ENCODE data around the gene FBXL7.

The FBXL7 gene

DNA sequence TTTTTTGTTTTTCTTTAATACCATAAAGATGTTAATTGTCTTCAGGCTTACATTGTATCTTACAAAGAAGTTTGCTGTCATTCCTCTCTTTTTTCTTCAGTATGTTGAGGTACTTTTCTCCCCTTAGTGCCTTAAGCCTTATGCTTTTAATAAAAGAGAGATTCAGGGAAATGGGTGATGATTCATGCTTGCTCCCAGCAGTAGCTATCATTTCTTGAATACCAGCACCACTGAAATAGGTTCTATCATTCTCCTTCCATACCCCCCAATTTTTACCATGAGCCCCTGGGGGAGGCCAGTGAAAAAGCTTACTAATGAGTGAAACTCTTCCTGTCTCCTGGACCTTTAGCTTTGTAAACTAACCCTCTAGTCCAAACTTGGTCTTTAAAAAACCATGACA, 165.0 kb downstream of the FBXL7 start:
- Histone ChIP-seq H3K9me3 (no peaks in the 10 kb centered on the region; the same call in 1 of the 2 replicates), H3K4me3 (no peak overlapping the region), H3K4me1 (no peaks in the 10 kb centered on the region), H3K36me3 (replicated peaks) (no peaks in the 10 kb centered on the region), H3K27me3 (ENCODE audit: low read depth) (no peaks in the 10 kb centered on the region)
- DNase-seq (ENCODE audit: low spot score in 2 of 2), result no peak
- in situ Hi-C loops (cut with MboI; ENCODE audit: low sequenced_read_pairs), result no loop called here

DNA sequence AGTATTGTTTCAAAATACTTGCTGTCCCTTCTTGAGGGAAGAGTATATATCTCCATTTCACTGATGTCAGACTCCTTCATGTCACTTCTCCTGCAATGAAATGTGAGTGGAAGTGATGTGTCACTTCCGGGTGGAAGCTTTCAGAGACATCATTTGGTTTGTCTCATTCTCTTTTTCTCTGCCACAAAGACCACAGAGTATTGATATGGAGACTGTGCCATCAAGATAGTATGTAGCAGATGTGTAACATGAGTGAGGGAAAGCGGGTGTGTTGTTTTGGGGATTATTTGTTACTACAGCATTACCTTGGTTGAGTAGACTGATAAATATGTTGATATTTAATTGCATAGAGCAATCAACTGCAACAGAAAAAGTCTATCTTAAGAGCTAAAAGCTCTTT, 169.8 kb downstream of the FBXL7 start:
- Histone ChIP-seq H3K9me3 (no peaks in the 10 kb centered on the region), H3K36me3 (replicated peaks) (no peaks in the 10 kb centered on the region), H3K27me3 (ENCODE audit: low read depth) (no peaks in the 10 kb centered on the region), H3K4me1 (no peaks in the 10 kb centered on the region), H3K4me3 (no peak overlapping the region)
- in situ Hi-C loops (cut with MboI; ENCODE audit: low sequenced_read_pairs), result no loop called here
- no peak for DNase-seq (ENCODE audit: low spot score in 2 of 2)

DNA sequence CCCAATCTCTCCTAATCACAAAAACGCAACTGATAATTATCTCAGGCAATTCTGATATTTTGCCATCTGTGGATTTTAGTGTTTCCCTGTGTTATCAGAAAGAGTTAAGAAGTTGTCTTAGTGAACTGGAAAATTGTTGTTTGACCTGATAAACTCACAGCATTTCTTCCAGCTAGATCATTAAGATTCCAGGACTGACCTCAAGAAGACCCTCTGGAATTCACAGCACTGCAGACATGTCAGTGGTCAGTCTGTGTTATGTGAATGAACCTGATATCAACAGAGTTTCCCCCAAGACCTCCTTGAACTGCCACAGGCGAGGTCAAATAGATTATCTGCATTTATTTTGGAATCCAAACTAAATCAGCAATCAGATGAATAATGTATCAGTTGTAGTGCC, 174.7 kb downstream of the FBXL7 start:
- Histone ChIP-seq H3K4me1 (no peaks in the 10 kb centered on the region), H3K9me3 (no peaks in the 10 kb centered on the region), H3K4me3 (no peak overlapping the region), H3K27me3 (ENCODE audit: low read depth) (no peaks in the 10 kb centered on the region), H3K36me3 (replicated peaks) (no peaks in the 10 kb centered on the region)
- DNase-seq (ENCODE audit: low spot score in 2 of 2), result no peak
- in situ Hi-C loops (cut with MboI; ENCODE audit: low sequenced_read_pairs), result no loop called here

DNA sequence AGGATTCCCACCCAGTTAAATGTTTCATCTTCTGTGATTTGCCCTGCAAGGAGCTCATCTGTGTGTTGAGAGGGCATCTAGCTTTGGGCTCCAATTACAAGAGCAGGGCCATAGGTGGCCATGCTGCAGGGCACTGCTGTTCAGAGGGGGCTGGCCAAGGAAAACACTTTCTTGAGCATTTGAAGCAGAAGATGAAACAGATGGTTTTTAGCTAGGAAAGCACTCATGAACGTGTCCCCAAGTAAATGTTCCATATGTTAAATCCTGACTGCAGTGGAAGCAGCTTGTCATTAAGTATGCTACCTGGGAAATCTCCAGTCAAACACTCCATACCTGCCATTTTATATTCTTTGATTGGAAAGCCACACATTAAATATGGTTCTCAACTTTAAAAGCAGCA, 176.6 kb downstream of the FBXL7 start:
- Histone ChIP-seq H3K4me3 (no peak overlapping the region), H3K36me3 (replicated peaks) (no peaks in the 10 kb centered on the region), H3K27me3 (ENCODE audit: low read depth) (no peaks in the 10 kb centered on the region), H3K4me1 (no peaks in the 10 kb centered on the region), H3K9me3 (no peaks in the 10 kb centered on the region)
- in situ Hi-C loops (cut with MboI; ENCODE audit: low sequenced_read_pairs), result no loop called here
- DNase-seq (ENCODE audit: low spot score in 2 of 2), result no peak

DNA sequence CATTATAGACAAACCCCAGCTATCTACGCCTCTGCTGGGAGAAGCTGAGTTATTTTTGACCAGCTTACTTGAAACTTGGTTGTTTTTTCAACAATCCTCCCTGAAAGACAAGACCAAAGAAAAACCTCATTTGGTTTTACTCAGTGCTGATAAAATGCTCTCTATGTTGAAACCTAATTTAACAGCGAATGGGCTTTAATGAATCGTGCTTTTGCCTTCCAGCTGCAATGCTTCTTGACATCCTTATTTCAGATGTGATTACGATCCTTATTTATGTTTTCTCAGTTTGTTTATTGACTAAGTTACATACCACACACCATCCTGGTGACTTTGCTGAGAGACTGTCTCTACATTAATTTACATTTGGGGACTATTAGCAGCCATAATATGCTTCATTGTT, 179.2 kb downstream of the FBXL7 start:
- Histone ChIP-seq H3K36me3 (replicated peaks) (no peaks in the 10 kb centered on the region), H3K9me3 (no peaks in the 10 kb centered on the region), H3K4me3 (no peak overlapping the region), H3K27me3 (ENCODE audit: low read depth) (no peaks in the 10 kb centered on the region), H3K4me1 (no peaks in the 10 kb centered on the region)
- DNase-seq (ENCODE audit: low spot score in 2 of 2), result no peak
- in situ Hi-C loops (cut with MboI; ENCODE audit: low sequenced_read_pairs), result no loop called here

DNA sequence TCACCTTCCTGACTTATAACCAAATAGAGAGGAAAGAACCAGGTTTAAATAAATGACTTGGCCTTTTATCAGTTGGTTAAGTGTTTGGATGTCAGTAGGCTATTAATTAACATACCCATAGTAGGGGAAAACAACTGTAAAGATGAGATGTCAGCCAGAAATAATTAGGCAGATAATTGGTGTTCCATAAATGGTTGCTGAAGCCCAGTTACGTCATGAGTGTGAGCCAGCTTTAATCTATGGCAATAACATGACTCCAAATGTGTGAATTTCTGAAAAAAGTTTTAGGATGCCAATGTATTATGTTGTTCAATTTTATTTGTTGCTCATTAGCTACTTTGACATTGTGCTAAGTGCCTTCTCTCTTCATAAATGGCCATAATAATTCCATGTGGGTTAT, 180.5 kb downstream of the FBXL7 start:
- Histone ChIP-seq H3K27me3 (ENCODE audit: low read depth) (no peaks in the 10 kb centered on the region), H3K4me3 (no peak overlapping the region), H3K9me3 (no peaks in the 10 kb centered on the region), H3K4me1 (no peaks in the 10 kb centered on the region), H3K36me3 (replicated peaks) (no peaks in the 10 kb centered on the region)
- no peak for DNase-seq (ENCODE audit: low spot score in 2 of 2)
- in situ Hi-C loops (cut with MboI; ENCODE audit: low sequenced_read_pairs), result no loop called here

DNA sequence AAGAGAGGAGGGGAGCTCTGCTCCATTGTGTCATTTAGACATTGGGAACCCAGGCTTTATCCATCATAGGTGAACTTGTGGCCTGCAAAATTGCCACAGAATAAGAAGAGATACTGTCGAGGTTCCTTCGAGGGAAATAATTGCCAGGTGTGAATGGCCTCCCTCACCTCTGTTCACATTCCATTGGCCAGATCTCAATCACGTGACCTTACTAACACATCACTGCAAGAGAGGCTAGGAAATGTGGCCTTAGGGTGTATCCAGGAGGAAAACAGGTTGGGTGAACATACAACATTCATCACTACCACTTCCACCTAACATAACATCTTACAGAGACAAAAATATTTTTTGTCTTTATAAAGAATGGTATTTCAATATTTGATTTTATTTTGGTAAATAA, 182.1 kb downstream of the FBXL7 start:
- no peak for DNase-seq (ENCODE audit: low spot score in 2 of 2)
- Histone ChIP-seq H3K36me3 (replicated peaks) (no peaks in the 10 kb centered on the region), H3K4me1 (peaks cover 13% of the 10 kb centered on the region), H3K9me3 (no peaks in the 10 kb centered on the region), H3K4me3 (no peak overlapping the region), H3K27me3 (ENCODE audit: low read depth) (no peaks in the 10 kb centered on the region)
- in situ Hi-C loops (cut with MboI; ENCODE audit: low sequenced_read_pairs), result no loop called here

DNA sequence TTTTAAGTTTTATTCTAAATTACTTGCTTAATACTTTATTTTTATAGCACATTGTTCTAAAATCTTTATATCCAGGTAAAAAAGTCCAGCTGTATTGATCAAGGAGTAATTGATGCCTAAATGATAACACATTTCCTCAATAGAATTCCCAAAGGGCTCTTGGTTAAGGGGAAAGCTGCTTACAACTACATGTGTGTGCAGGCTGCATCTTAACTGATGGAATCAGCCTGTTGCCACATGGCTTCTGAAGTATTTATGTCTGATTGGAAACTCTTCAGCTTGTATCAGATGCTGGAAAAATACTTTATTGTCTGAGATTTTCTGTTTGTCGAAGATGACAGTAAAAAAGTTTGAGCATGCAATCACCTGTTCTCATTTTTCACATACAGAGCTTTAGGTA, 182.6 kb downstream of the FBXL7 start:
- no peaks in the 10 kb centered on the region for H3K36me3 ChIP-seq (replicated peaks)
- DNase-seq (ENCODE audit: low spot score in 2 of 2), result no peak
- H3K4me1 ChIP-seq, result peaks cover 17% of the 10 kb centered on the region
- no peaks in the 10 kb centered on the region for H3K27me3 ChIP-seq (ENCODE audit: low read depth)
- no peaks in the 10 kb centered on the region for H3K9me3 ChIP-seq
- in situ Hi-C loops (cut with MboI; ENCODE audit: low sequenced_read_pairs), result no loop called here
- no peak overlapping the region for H3K4me3 ChIP-seq

DNA sequence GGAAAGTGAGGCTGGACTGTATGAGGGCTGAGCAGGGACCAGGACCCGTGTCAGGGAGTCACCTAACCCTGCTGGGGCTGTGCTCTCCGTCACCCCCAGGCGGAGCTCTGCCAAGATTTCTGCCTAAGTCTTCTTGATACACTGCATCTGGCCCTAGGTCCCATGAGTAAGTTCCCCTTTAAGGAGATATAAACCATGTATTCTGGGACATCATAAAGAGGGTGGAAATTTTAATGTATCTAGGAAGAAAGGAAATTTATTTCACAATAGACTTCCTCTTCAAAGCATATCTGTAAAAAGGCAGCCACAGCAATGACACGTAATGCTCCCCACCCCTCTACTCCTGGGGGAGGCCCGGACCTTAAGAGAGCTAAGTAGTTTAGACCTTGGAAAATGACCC, 183.4 kb downstream of the FBXL7 start:
- DNase-seq (ENCODE audit: low spot score in 2 of 2), result peak in 1 of 2 experiments; percentile 66
- Histone ChIP-seq H3K9me3 (no peaks in the 10 kb centered on the region), H3K4me1 (peaks cover 22% of the 10 kb centered on the region), H3K27me3 (ENCODE audit: low read depth) (no peaks in the 10 kb centered on the region), H3K36me3 (replicated peaks) (no peaks in the 10 kb centered on the region), H3K4me3 (no peak overlapping the region)
- in situ Hi-C loops (cut with MboI; ENCODE audit: low sequenced_read_pairs), result no loop called here

DNA sequence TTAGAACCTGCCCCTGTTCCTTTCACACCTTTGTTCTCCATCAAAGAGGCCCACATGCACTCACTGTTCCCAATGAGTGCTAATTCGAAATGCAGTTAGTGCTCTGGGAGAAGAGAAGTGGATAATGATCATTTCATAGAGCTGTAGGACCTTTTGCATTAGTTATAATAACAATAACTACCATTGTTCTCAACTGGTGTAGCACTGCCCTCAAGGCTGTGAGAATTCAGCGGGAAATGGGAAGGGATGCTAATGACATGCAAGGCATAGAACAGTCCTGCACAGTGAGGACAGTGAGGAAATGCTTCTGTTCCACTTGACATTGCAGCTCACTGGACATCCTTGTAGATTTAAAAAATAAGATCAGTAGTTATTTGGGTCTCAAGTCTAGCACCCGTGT, 187.4 kb downstream of the FBXL7 start:
- no peaks in the 10 kb centered on the region for H3K36me3 ChIP-seq (replicated peaks)
- DNase-seq (ENCODE audit: low spot score in 2 of 2), result peak; percentile 65 to 82
- no peaks in the 10 kb centered on the region for H3K9me3 ChIP-seq
- no peaks in the 10 kb centered on the region for H3K27me3 ChIP-seq (ENCODE audit: low read depth)
- in situ Hi-C loops (cut with MboI; ENCODE audit: low sequenced_read_pairs), result no loop called here
- no peak overlapping the region for H3K4me3 ChIP-seq
- peaks cover 22% of the 10 kb centered on the region for H3K4me1 ChIP-seq

DNA sequence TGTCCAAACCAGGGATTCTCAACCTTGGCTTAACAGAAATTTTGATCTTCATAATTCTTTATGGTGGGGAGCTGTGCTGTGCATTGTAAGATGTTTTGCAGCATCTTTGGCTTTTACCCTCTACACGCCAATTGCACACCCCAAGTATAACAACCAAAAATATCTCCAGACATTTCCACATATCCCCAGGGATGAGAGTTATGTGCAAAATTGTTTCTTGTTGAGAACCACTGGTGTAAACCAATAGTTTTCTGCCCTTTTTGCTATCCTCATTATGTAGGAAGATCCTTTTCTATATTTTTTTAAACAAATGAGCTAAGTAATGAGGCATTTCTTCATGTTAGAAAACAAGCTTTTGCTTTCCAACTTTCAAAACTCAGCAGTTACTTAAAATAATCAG, 189.9 kb downstream of the FBXL7 start:
- in situ Hi-C loops (cut with MboI; ENCODE audit: low sequenced_read_pairs), result no loop called here
- no peak for DNase-seq (ENCODE audit: low spot score in 2 of 2)
- peaks cover 36% of the 10 kb centered on the region for H3K4me1 ChIP-seq
- H3K4me3 ChIP-seq, result no peak overlapping the region
- H3K9me3 ChIP-seq, result no peaks in the 10 kb centered on the region
- H3K36me3 ChIP-seq (replicated peaks), result no peaks in the 10 kb centered on the region
- no peaks in the 10 kb centered on the region for H3K27me3 ChIP-seq (ENCODE audit: low read depth)

DNA sequence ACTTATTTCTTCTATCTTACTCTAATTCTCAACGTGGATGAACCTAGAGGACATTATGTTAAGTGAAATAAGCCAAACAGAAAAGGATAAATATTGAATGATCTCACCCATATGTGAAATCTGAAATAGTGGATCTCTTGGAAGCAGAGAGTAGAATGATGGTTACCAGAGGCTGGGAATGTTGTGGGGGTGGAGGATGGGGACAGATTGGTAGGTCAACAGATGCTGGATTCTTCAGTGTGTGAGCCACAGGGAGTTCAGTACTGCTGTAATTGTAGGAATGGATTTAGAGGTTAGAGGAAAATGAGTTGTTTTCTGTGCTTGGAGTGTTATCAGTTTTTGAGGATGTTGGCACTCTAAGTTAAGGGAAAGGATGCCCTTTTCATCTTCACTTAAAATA, 190.6 kb downstream of the FBXL7 start:
- DNase-seq (ENCODE audit: low spot score in 2 of 2), result no peak
- no peaks in the 10 kb centered on the region for H3K9me3 ChIP-seq
- H3K4me3 ChIP-seq, result no peak overlapping the region
- H3K36me3 ChIP-seq (replicated peaks), result no peaks in the 10 kb centered on the region
- in situ Hi-C loops (cut with MboI; ENCODE audit: low sequenced_read_pairs), result no loop called here
- H3K27me3 ChIP-seq (ENCODE audit: low read depth), result no peaks in the 10 kb centered on the region
- peaks cover 44% of the 10 kb centered on the region for H3K4me1 ChIP-seq

DNA sequence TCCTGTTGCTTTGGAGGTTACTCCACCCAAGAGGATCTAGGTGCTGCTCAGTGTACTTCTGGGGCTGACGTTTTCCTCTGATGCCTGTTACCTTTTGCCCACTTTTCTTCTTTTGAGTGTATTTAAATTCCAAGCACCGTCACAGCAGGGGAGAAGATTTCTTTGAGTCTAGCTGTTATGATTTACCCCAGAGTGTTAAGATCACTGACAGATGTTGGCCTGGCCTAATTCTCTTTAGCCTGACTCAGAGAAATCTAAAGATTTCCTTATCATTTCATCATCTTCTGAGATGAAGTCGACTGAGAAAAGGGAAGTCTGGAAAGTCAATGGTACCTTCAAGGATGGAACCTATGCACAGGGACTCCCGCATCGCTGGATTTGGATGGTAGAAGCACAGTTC, 191.5 kb downstream of the FBXL7 start:
- DNase-seq (ENCODE audit: low spot score in 2 of 2), result no peak
- peaks cover 37% of the 10 kb centered on the region for H3K4me1 ChIP-seq
- in situ Hi-C loops (cut with MboI; ENCODE audit: low sequenced_read_pairs), result no loop called here
- H3K4me3 ChIP-seq, result no peak overlapping the region
- no peaks in the 10 kb centered on the region for H3K36me3 ChIP-seq (replicated peaks)
- H3K9me3 ChIP-seq, result no peaks in the 10 kb centered on the region
- no peaks in the 10 kb centered on the region for H3K27me3 ChIP-seq (ENCODE audit: low read depth)

DNA sequence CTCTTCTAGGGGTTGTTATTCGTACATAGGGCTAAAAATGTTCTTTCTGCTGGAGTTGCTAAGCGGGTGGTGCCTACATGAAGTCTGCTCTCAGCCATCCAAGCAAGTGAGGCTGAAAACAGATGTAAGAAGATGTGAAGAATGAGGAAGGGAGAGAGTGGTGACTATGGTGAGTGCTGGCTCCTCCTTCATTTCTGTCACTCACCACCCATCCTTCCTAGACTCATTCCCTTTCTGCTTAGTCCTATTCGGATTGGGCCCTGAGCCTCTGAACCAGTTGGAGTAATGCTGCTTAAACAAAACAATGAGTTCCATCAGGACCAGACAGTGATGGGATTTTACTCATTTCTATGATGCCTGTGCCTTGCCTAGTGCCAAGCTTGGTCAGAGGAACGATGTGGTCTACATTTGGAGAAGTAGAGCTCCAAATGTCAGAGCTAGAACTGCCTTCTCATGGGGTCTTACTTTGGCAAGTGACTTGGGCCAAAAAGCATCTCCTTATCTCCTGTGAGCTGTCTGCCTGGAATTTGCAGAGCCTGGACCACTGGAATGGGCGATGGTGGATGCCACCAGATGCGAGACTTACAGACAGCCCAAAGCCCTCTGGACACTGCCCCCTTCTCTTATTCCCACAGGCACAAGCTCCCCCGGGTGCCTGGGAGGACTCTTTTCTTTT, 192.9 kb downstream of the FBXL7 start:
- H3K4me1 ChIP-seq, result peaks cover 24% of the 10 kb centered on the region
- in situ Hi-C loops (cut with MboI; ENCODE audit: low sequenced_read_pairs), result no loop called here
- no peaks in the 10 kb centered on the region for H3K27me3 ChIP-seq (ENCODE audit: low read depth)
- DNase-seq (ENCODE audit: low spot score in 2 of 2), result no peak
- no peak overlapping the region for H3K4me3 ChIP-seq
- H3K9me3 ChIP-seq, result no peaks in the 10 kb centered on the region
- H3K36me3 ChIP-seq (replicated peaks), result no peaks in the 10 kb centered on the region

DNA sequence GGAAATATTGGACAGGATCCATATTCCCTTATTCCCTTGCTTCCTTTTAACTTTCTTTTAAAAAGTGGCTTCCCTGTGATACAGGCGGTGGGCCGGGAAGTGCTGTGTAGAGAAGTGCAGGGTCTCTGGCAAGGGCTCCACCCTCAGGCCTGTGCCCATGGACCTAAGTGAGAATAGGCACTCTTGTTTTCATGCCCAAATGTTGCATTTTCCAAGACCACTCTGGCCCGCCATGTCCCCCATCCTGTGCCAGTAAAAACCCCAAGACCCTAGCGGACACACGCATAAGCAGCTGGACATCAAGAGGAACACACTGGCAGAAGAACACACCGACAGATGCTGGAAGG, 193.4 kb downstream of the FBXL7 start:
- no peak for DNase-seq (ENCODE audit: low spot score in 2 of 2)
- peaks cover 22% of the 10 kb centered on the region for H3K4me1 ChIP-seq
- in situ Hi-C loops (cut with MboI; ENCODE audit: low sequenced_read_pairs), result no loop called here
- H3K27me3 ChIP-seq (ENCODE audit: low read depth), result no peaks in the 10 kb centered on the region
- H3K9me3 ChIP-seq, result no peaks in the 10 kb centered on the region
- H3K4me3 ChIP-seq, result no peak overlapping the region
- H3K36me3 ChIP-seq (replicated peaks), result no peaks in the 10 kb centered on the region
